ENCODE measurements around the gene ARMCX2.
"Not testable (repeated sequence)": the region's sequence is repeated elsewhere in the genome, so short reads cannot be mapped to it uniquely, and the experiment has no call there.

Gene ARMCX2

DNA sequence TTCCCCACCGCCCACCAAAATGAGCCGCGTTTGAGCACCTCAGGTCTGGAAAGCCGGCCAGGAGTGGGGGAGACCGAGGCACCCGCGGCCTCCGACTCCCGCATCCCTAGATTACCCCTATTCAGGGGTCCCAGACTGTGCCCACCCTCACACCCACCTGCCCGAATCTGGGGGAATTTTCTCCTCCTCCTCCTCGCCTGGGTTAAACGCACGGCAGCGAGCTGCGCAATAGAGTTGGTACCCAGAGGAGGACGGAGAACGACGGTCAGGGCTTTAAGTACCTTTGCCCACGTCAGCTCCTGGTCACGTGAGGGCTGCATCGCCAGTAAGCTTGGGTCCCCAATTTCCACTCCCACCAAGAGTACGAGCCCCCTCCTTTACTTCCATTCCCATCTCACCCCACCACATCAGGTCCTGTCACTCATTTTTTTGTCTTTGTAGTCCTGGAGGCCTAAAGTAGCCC is at the start of gene ARMCX2:
Gene ARMCX2, minus strand, starts transcription at position 250 of the 463 bp plus-strand sequence. CDS start 2,262 bp downstream, outside the sequence.
- peak; percentile 52 for DNase-seq

- DNase-seq = no peak
These were observed 49.7 kb upstream of the ARMCX2 start for GRCh38 chrX:101709384-101709783.

DNA sequence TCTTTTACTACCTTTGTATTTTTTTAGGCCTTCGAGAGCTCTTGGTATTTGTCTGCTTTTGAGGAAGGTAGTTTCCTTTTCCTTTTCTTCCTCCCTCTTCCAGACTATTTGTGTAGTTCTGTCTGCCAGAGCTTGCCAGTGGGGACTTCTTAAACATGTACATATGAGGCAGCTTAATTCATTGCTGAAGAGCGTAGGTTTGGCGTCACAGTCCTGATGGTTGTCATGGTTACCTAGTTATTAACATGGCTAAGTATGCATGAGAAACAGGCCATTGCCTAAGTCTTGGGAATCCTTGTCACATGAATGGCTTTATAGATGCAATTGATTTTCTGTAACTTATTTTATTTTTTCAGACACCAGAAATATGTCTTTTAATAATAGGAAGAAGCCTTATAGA is 48.5 kb upstream of the ARMCX2 start:
- DNase-seq = peak; percentile 0

- DNase-seq = no peak
These were observed 33.8 kb upstream of the ARMCX2 start for GRCh38 chrX:101693476-101693875.

DNA sequence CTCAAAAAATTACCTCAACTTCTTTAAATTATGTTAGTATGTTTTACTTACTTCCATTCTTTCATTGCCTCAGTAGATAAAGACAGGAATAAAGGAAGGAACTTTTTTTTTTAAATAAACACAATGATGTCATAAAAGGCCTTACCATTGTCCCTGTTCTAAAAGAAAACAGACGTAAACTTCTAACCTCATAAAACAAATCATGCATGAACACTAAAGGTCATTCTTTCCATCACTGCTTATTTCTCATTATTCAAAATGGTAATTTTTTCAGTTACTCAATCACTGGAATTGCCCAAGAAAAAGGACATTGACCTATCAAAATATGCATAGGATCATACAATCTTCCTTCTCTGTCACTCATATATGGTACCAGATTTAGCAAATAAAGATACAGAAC is 32.2 kb upstream of the ARMCX2 start:
- DNase-seq = no peak

DNA sequence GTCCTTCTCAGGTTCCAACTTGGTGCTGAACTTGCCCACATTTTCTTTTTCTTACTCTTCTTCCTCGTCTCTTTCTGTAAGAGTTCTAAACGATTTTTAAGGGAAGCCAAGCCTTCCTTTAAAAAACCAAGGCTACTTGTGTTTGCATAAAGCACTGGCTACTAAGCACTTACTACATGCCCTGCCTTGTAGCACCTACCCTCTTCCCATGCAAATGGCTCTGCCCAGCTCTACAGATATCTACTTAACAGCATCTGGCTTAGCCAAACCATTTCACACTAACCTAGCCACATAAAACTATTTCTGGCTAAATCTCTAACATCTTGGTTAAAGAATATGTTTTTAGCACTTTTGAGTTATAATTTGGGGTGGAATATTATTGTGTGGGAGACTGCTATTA is 26.9 kb upstream of the ARMCX2 start:
- no peak for DNase-seq

- DNase-seq = no peak
These were observed 26.3 kb upstream of the ARMCX2 start for GRCh38 chrX:101685923-101686322.

- DNase-seq = no peak
These were observed 23.1 kb upstream of the ARMCX2 start for GRCh38 chrX:101682723-101683122.

DNA sequence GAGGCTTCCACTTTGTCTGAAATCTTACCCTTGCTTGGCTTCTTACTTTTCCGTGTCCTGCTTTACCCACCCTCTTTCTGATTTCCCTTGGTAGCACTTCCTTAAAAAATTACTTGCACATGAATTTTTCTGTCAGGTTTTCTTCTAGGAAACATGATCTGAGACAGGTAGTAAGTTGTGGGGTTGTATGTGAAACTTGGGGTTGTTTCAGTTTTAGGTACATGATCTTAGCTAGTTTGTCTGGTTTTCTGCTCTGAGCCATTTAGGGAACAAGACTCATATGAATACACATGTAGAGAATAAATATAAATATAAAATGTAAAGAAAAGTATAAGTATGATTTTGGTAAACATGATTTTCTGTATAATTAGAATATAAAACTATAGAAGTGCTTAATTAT is 17.4 kb upstream of the ARMCX2 start:
- DNase-seq = no peak

- DNase-seq = no peak
These were observed 16.9 kb upstream of the ARMCX2 start for GRCh38 chrX:101676571-101676970.

GRCh38 chrX:101668143-101668542 is 8.5 kb upstream of the ARMCX2 start:
- no peak for DNase-seq

DNA sequence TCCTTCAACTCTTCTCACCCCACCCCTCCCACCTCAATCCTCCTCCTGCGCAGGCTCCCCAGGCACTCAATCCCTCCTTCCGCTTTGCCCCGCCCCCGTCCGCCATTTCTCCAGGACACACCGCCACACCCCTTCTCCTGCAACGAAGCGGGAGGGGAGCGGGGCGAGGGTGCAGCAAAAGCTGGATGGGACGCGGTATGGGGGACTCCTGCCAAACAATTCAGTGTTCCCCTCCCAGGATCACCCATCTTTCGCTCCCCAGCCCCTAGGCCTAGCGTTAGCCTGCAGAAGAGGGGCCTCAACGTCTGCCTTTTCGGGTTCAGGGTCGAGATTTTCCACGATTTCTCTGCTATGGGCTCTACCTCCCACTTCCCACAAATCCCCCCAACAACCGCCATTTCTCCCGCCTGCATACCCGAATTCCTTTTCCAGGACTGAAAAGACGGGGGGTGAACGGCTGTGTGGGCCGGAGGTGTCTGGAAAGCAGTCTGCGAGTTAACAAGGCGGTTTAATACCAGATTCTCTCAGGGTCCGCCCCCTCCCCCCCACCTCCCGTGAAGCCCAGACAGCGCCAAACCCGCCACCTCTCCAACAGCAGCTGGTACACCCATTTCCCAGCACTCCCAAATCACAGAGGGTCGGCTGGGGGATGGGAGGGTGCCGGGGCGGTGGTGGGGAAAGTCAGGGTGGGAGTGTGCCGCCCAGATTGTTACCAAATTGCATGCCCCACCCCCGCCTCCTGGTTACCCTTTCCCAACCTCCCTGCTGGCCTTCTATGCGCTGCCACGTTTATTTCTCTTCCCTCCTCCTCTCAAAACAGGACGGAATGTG is 774 bp downstream of the ARMCX2 start:
- peak; percentile 74 for DNase-seq

DNA sequence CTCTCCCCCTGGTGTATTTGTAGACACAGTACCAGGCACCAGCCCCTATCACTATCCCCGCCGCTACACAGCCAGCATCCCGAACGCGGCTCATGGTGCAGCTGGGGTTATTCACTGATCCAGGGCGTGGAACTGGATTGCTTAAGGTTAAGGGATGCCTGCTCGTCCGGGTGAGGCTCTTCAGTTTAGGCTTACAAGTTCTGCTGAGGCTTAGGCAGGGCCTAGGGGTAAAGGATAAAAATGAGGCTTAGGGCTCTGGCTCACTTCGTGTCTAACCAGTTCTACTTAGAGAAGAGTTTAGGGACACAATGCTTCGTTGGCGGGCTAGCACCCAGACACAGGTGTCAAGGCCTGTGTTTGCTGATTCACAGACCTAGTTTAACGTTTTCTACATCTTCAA is 2.2 kb downstream of the ARMCX2 start:
- DNase-seq = no peak

- no peak for DNase-seq
These were observed 2.8 kb downstream of the ARMCX2 start for GRCh38 chrX:101656817-101657216.

DNA sequence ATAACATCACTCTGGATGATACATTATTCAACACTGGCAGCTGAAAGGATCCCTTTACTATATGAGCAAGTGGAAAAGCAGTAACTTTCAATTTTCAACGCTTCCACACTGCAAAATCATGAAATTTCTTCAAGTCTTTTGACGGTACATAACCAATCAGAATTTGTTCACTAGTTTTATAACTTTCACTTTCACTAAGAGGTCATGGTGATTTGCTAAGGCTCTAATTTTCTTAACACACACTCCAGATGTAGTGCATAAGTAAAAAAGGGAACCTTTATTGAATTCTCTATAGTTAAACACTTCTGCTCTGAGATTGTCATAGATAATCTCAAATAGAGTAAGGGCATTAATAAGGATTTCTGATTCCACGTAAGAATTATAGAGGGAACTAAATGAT is 4.1 kb downstream of the ARMCX2 start:
- DNase-seq = no peak

GRCh38 chrX:101647716-101648115 is 11.9 kb downstream of the ARMCX2 start:
- DNase-seq = not testable (repeated sequence)

DNA sequence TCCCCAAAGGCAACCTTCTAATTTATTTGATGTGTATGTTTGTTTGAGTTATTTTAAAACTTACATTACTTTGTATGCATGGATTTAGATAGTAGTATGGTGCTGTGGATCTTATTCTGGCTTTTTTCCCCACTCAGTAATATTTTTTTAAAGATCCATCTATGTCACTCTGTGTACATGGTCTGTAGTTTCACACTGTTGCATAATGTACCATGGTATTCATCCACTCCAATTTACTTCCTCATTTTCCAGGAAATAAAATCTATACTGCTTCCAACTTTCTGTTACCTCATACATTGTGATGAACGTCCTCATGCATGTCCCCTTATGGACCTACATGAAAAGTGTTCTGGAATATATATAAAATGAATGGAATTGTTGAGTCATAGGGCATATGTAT is 17.6 kb downstream of the ARMCX2 start:
- no peak for DNase-seq

GRCh38 chrX:101639583-101639982 is 20.1 kb downstream of the ARMCX2 start:
- no peak for DNase-seq

- peak; percentile 77 for DNase-seq
These were observed 40.3 kb downstream of the ARMCX2 start for GRCh38 chrX:101619364-101619763.

DNA sequence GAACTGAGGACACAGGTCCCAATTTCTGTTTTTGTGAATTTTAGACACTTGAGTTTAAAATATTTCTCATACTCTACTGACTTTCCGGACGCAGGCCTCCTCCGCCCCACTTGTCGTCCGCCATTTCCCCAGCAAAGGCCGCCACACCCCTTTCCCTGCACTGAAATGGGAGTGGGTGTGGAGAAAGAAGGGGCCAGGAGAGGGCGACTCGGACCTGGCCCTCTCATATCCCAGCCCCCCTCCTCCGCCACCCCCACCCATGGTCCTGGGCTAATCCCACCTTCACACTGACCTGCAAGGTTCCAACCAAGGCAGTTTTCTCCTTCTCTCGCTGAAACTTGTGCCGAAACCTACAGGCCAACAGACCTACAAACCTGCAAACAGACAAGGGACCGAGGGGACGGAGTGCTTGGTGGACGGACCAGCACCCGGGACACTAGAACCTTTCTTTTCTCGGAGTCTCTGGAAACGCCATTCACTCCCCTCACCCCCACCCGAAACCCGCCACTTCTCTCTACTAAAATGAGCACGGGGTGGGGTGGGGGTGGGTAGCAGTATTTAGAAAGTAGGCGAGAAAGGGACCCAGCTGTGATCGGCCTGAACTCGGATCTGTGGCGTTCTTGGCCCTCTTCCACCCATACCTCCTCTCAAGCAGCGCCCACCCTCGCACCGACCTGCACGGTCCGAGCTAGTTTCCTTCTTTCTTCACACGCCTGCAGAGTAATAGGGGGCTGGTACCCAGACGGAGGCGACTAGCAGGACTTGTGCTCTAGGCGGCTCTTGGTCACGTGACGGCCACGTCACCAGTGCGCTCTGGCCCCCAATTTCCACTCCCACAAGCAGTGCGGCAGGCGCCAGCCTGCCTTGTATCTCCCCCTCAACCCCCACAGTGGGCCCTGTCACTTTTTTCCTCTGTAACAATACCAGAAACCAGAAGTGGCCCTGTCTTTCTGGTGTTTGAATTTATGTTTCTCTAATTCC is 42.1 kb downstream of the ARMCX2 start, which contains the start of gene ARMCX6:
Gene ARMCX6, minus strand, starts transcription at position 790 of the 981 bp plus-strand sequence. CDS start 1,380 bp downstream, outside the sequence.
- DNase-seq = peak; percentile 83

DNA sequence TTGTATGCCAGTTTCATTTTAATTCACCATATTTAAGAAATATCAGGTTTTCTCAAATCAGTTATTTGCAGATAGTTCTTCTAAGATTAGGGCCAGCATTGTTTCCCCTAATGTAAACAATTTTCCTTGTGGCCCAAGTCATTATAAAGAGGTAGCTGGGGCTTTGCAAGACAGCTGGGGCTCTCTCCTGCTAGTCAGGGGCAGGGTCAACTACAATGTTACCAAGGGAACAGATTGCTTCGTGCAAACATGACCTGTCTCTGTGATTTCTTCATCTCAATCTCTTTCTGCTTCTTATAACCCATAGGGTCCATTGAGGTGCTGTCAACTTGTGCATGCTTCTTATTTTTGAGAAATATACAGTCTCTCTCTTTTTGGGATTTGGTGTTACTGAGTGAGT is 53.9 kb downstream of the ARMCX2 start:
- peak; percentile 90 for DNase-seq
